CD1c-positive myeloid dendritic cell (primary cell): ENCODE measurements around the gene ZKSCAN7.
"Not testable (repeated sequence)": the region's sequence is repeated elsewhere in the genome, so short reads cannot be mapped to it uniquely, and the experiment has no call there.

ENCODE experiments used
- DNase-seq: peaks from one replicate; pipeline ENCODE4 v3.0.0-alpha.2; 2016; ENCODE audit errors: extremely low spot score

ZKSCAN7 gene

GRCh38 chr3:44554626-44555592 is at the start of gene ZKSCAN7:
ZKSCAN7 (plus strand) TSS chr3:44555193; CDS start chr3:44557048, 1,855 bp downstream.
- DNase-seq, result peak; percentile 52

DNA sequence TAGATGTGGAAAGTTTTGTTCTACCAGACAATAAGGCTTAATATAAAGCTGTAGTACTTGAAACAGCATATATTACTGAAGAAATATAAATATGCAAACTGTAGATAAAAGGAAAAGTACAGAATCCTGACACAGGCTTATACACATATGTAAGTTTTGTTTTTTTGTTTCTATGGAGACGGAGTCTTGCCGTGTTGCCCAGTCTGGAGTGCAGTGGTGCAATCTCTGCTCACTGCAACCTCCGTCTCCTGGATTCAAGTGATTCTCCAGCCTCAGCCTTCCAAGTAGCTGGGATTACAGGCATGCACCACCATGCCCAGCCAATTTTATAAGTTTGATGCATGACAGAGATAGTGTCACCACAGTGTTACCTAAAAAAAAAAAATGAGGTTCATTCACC is 48.4 kb upstream of the ZKSCAN7 start:
- no peak for DNase-seq

GRCh38 chr3:44506961-44507360 is 48.0 kb upstream of the ZKSCAN7 start:
- no peak for DNase-seq

- DNase-seq, result peak; percentile 2
These were observed 45.5 kb upstream of the ZKSCAN7 start for GRCh38 chr3:44509393-44509921.

- peak; percentile 27 for DNase-seq
These were observed 45.0 kb upstream of the ZKSCAN7 start for GRCh38 chr3:44510000-44510368.

DNA sequence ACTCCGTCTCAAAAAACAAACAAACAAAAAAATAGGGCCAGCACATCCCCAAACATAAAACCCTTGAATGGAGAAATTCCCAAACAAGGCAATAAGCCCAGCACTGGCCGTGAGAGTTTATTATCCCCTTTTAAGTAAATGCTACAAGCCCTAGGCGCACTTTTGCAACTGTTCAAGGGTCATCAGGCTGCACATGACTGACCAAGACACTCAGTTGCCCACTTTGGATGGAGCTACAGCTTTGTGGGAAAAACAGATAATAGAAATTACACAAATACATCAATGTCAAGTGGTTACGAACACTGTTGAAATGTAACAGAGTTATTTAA is 43.8 kb upstream of the ZKSCAN7 start:
- DNase-seq, result no peak

DNA sequence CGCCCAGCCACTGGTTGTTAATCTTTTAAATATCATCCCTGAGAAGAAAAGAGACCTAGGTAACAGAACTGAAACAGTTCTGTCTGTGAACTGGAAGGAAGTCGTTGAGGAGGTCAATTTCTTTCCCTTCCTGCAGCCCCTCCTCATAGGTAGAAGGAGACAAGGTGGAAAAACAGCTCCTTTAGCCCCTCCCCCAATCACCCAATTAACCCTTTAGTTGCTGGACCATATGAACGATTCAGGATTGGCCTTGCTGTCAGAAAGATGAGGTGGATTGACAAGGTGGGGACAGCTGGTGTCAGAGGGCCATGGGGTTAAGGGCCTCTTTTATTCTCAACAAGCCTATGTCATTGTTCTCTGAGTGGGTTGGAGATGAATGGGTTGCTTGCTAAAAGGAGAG is 41.5 kb upstream of the ZKSCAN7 start:
- no peak for DNase-seq

GRCh38 chr3:44516230-44516629 is 38.8 kb upstream of the ZKSCAN7 start:
- DNase-seq, result peak; percentile 51

- DNase-seq, result no peak
These were observed 36.2 kb upstream of the ZKSCAN7 start for GRCh38 chr3:44518782-44519156.

DNA sequence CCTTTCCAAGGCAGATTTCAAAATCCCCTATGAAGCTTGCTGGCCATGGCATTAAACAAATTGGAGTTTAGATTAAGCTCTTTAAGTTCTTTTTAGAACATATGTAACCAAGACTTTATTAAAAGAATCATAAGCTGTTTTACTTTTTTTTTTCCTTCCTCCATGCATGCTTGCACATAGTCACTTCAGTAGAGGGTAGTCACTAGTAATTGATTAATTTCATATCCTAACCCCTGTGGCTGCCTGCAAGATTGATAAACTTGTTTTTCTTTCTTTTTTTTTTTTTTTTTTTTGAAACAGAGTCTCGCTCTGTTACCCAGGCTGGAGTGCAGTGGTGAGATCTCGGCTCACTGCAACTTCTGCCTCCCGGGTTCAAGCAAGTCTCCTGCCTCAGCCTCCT is 33.3 kb upstream of the ZKSCAN7 start:
- DNase-seq, result no peak

GRCh38 chr3:44522494-44522933 is 32.5 kb upstream of the ZKSCAN7 start:
- DNase-seq, result no peak

GRCh38 chr3:44525060-44525459 is 29.9 kb upstream of the ZKSCAN7 start:
- DNase-seq, result no peak

GRCh38 chr3:44529927-44530326 is 25.1 kb upstream of the ZKSCAN7 start:
- DNase-seq, result peak; percentile 4

DNA sequence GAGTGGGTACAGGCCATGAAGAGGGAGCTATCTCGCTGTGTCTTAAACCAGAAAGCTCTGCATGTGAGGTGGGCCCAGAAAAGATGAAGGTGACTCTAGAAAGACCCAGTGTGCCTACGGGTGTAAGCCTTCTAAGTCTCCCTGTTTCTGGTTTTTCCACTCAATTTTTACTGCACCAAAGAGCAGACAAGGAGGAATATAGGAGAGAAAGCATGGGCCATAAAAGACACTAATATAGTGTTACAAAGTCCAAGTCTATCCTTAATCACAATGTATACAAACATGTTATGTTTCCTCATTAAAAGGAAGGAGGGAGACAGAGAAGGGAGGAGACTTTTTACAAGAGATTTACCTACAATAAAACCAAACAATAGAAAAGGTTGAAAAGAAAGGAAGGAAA is 24.1 kb upstream of the ZKSCAN7 start:
- DNase-seq, result no peak

DNA sequence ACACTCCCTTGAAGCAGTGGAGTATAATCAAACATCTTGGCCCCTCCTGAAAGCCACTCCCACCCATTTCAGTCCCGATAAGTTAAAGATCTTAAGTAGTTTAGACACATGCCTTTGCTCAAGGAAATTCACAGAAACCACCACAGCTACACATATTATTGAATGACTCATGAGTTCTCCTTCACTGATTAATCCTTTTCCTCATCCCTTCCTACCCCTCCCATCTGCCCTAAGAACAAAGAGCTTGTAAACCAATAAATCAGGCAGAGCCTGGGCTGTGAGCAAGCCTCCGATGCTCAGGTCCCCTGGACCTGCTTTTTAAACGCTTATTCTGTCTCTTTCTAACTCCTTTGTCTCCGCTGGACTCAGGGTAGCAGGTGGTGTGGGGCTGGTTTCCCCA is 20.3 kb upstream of the ZKSCAN7 start:
- DNase-seq, result not testable (repeated sequence)

- no peak for DNase-seq
These were observed 19.6 kb upstream of the ZKSCAN7 start for GRCh38 chr3:44535364-44535763.

DNA sequence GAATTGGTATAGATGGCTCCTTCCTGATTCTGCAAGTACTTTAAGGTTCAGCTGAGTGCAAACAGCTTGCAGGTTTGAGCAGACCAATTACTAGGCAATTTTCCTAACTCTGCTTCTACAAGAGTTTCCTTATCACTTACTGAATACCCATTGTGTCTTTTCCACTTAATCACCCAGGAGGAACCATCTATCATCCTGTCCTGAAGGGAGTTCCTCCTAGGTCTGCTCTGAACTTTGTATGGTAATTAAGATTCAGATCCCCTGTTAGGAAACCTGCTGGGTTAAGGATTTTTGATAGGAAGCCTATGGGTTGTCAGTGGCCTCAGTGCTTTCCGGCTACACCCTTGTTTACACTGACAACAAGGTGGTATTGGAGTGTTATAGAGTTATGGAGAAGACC is 10.2 kb upstream of the ZKSCAN7 start:
- not testable (repeated sequence) for DNase-seq

- no peak for DNase-seq
These were observed 730 bp downstream of the ZKSCAN7 start for GRCh38 chr3:44555723-44556122.

DNA sequence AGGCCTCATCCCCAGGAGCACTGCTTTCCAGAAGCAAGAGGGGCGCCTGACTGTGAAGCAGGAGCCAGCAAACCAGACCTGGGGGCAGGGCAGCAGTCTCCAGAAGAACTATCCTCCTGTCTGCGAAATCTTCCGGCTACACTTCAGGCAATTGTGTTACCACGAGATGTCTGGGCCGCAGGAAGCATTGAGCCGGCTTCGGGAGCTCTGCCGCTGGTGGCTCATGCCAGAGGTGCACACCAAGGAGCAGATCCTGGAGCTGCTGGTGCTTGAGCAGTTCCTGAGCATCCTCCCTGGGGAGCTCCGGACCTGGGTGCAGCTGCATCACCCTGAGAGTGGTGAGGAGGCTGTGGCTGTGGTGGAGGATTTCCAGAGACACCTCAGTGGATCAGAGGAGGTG is 2.1 kb downstream of the ZKSCAN7 start:
- no peak for DNase-seq

DNA sequence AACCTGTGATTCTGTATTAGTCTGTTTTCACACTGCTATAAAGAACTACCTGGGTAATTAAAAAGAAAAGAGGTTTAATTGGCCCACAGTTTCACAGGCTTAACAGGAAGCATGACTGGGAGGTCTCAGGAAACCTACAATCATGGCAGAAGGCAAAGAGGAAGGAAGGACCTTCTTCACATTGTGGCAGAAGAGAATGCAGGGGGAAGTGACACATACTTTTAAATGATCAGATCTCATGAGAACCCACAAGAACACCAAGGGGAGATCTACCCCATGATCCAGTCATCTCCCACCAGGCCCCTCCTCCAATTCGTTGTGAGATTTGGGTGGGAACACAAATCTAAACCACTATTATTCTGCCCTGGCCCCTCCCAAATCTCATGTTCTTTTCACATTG is 6.1 kb downstream of the ZKSCAN7 start:
- no peak for DNase-seq

DNA sequence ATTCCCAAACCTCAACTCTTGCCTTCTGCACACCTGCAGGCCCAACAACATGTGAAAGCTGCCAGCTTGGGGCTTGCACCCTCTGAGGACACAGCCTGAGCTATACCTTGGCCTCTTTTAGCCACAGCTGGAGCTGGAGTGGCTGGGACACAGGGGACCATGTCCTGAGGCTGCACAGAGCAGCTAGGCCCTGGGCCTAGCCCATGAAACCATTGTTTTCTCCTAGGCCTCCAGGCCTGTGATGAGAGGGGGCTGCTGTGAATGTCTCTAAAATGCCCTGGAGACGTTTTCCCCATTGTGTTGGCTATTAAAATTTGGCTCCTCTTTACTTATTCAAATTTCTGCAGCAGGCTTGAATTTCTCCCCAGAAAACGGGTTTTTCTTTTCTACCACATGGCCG is 7.2 kb downstream of the ZKSCAN7 start:
- no peak for DNase-seq

DNA sequence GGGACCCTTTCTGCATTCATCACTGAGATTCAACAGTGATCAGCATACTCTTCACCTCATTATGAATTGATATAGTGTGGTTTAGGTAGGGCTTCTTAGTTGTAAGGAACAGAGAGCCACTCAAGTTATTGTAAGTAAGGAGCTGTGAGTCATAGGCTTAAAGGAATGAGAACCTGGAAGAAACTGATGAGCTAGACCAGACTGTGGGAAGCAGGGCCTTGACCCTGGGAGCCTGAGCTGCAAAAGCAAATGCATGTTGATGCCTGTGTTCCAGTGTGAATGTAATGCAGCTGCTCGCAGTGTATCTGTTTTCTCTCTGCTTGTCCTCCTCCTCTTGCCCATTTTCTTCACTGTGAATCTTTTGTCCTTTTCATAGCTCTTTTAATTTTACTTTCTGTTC is 13.6 kb downstream of the ZKSCAN7 start:
- no peak for DNase-seq

DNA sequence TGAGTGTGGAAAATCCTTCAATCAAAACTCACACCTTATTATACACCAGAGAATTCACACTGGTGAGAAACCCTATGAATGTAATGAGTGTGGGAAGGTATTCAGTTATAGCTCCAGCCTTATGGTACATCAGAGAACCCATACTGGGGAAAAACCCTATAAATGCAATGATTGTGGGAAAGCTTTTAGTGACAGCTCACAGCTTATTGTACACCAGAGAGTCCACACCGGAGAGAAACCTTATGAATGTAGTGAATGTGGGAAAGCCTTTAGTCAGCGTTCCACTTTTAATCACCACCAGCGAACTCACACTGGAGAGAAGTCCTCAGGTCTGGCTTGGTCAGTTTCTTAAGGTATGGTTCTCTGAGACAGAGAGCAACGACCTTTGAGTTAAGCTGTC is 16.0 kb downstream of the ZKSCAN7 start:
- DNase-seq, result no peak

DNA sequence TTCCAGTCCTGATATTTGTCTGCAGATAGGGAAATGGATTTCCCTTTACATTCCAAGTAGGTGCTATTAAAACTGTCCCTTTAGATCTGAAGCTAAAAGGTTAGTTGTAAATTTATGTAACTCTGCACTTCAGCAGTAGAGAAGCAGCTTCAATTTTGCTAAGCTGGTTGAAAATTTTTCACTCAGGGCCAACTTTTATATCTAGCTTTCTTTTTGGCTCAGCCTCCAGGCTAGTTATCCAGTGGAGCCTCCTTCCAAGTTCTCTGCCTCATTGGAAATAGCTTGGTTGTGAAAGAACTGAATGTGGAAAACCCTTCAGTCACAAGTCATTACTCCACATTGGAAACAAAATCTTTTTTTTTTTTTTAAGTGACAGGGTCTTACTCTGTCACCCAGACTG is 21.6 kb downstream of the ZKSCAN7 start:
- DNase-seq, result no peak
